Prostate gland (tissue), 2 donors: Measurements from ENCODE around the gene PRSS35.

Experiments used
- CTCF ChIP-seq, 4 experiments: fragments of 200-600 bp in 2 of 4; fragments of 450-650 bp in 2 of 4; sonication (generic) in 2 of 4; IDR thresholded peaks; 1 replicate in 3 of 4; 2 replicates in 1 of 4; pipeline ENCODE4 v1.5.1; 2016 to 2019; ENCODE audit warnings: antibody characterized with exemption in 4 of 4, mild to moderate bottlenecking in 2 of 4, moderate library complexity in 2 of 4
- POLR2A ChIP-seq: fragments of 450-650 bp; IDR thresholded peaks from one replicate; pipeline ENCODE4 v1.6.1; 2016; ENCODE audit warnings: antibody characterized with exemption, mild to moderate bottlenecking

- TF ChIP-seq CTCF (IDR thresholded peaks at IDR 0.05) (no peak), POLR2A (no peak)
Measured at GRCh38 chr6:83546636-83547035, 34.3 kb downstream of the PRSS35 start.
